Measurements from ENCODE around the gene RBM23.
"Not testable (repeated sequence)": the region's sequence is repeated elsewhere in the genome, so short reads cannot be mapped to it uniquely, and the experiment has no call there.

DNA sequence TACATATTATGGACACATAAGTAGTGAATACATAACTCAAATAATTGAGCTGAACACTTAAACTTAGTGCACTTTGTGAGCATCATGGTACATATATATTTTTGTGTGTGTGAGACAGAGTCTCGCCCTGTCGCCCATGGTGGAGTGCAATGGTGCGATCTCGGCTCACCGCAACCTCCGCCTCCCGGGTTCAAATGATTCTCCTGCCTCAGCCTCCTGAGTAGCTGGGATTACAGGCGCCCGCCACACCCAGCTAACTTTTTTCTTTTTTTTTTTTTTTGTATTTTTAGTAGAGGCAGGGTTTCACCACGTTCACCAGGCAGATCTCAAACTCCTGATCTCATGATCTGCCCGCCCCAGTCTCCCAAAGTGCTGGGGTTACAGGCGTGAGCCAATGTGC is 66.8 kb downstream of the RBM23 start:
- not testable (repeated sequence) for TF ChIP-seq EP300 (IDR thresholded peaks at IDR 0.05); POLR2A (IDR thresholded peaks at IDR 0.05; ENCODE audit: low read depth)
- TF ChIP-seq, protein P1, sequence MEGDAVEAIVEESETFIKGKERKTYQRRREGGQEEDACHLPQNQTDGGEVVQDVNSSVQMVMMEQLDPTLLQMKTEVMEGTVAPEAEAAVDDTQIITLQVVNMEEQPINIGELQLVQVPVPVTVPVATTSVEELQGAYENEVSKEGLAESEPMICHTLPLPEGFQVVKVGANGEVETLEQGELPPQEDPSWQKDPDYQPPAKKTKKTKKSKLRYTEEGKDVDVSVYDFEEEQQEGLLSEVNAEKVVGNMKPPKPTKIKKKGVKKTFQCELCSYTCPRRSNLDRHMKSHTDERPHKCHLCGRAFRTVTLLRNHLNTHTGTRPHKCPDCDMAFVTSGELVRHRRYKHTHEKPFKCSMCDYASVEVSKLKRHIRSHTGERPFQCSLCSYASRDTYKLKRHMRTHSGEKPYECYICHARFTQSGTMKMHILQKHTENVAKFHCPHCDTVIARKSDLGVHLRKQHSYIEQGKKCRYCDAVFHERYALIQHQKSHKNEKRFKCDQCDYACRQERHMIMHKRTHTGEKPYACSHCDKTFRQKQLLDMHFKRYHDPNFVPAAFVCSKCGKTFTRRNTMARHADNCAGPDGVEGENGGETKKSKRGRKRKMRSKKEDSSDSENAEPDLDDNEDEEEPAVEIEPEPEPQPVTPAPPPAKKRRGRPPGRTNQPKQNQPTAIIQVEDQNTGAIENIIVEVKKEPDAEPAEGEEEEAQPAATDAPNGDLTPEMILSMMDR (IDR thresholded peaks at IDR 0.05), result not testable (repeated sequence)
